Measurements from ENCODE around the gene SNX18. TPM values are rescaled to one million over a fixed set of nuclear protein-coding genes. Genes with fewer than 3 reads are reported as not detected.

The SNX18 gene
- total and polyA plus RNA-seq, 2 of the 8 experiments (the other 6 are each of a cell fraction or from before 2014, with no cell fraction given): 5.8 to 17.7 TPM

DNA sequence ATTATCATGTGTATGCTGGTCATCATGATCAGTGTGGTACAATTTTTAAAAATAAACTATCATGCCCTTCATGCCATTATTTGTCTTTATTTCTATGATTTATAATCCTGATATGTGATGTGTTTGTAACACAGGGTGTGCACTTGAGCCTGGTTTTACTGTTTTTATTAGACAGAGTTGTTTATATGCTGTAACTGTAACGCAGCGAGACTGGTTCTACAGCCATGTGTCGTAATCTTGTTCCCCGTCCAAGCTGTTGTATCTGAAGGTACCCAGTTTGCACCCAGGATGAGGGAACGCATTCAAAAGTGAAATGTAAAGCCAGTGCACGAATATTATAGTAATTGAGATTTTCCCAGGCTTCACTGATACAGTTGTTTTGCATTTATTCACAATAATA lies 28.2 kb downstream of the SNX18 start:
- Histone ChIP-seq H3K18ac (ENCODE audit: extremely low read depth, low read length) (no peak overlapping the region), H3K79me1 (ENCODE audit: low read depth, low read length) (no peaks in the 10 kb centered on the region), H3K23me2 (ENCODE audit: low read depth, low read length) (no peaks in the 10 kb centered on the region), H3K4me2 (ENCODE audit: insufficient read depth in 1 of 2, low read depth in 2 of 2, low read length in 2 of 2) (no peak overlapping the region), H2BK5ac (ENCODE audit: low read depth, low read length) (no peak overlapping the region), H4K20me1 (replicated peaks in 1 of 2; ENCODE audit: control insufficient read depth in 1 of 2, insufficient read depth in 2 of 2, low read length in 2 of 2) (no peaks in the 10 kb centered on the region), H3K36me3 (ENCODE audit: control insufficient read depth in 2 of 4, insufficient read depth in 4 of 4, low read length in 3 of 4) (no peaks in the 10 kb centered on the region), H2BK120ac (replicated peaks; ENCODE audit: low read depth, low read length) (no peak overlapping the region), H3K56ac (replicated peaks; ENCODE audit: insufficient read length, low read depth, low read length) (no peak overlapping the region), H3K4ac (replicated peaks; ENCODE audit: insufficient read length, low read depth, low read length) (no peak overlapping the region), H3K4me1 (replicated peaks in 1 of 4; ENCODE audit: control insufficient read depth in 3 of 4, insufficient read depth in 4 of 4, low read length in 3 of 4) (no peaks in the 10 kb centered on the region), H3K9me3 (ENCODE audit: insufficient read depth in 2 of 2, low read depth in 1 of 2, low read length in 1 of 2) (no peaks in the 10 kb centered on the region), H2BK15ac (ENCODE audit: low read length) (no peak overlapping the region), H2BK20ac (ENCODE audit: low read length) (no peak overlapping the region), H3K14ac (ENCODE audit: insufficient read length) (no peak overlapping the region), H4K8ac (ENCODE audit: extremely low read depth, insufficient read depth, low read length) (no peak overlapping the region), H3K27me3 (replicated peaks in 1 of 4; ENCODE audit: control insufficient read depth in 3 of 4, extremely low read depth in 1 of 4, insufficient read depth in 3 of 4, low read length in 3 of 4) (no peaks in the 10 kb centered on the region), H3K79me2 (ENCODE audit: control insufficient read depth in 1 of 2, insufficient read depth in 2 of 2, low read length in 2 of 2) (peaks cover 0 to 5% of the 10 kb centered on the region in 2 experiments; a peak in 1 of 4 replicates), H2AFZ (ENCODE audit: low read length) (no peak overlapping the region), H4K5ac (ENCODE audit: insufficient read length, low read depth, low read length) (no peak overlapping the region), H3K4me3 (ENCODE audit: extremely low read depth in 1 of 4, insufficient read depth in 2 of 4, low read depth in 3 of 4, low read length in 4 of 4) (no peak overlapping the region), H3K27ac (ENCODE audit: low read depth, low read length) (no peak overlapping the region), H3K9ac (replicated peaks in 1 of 4; ENCODE audit: extremely low read depth in 1 of 4, low read depth in 3 of 4, low read length in 3 of 4) (no peak overlapping the region), H2AK5ac (ENCODE audit: low read depth, low read length) (no peak overlapping the region), H4K91ac (replicated peaks; ENCODE audit: insufficient read length, low read length) (no peak overlapping the region), H3K23ac (ENCODE audit: insufficient read length) (no peak overlapping the region), H2BK12ac (ENCODE audit: low read depth, low read length) (no peak overlapping the region)
- POLR2A ChIA-PET (ENCODE audit: partially characterized antibody): interaction anchor here (1.7 kb wide), 1 partner anchor 12 kb away, joined by 3 read pairs; no protein-coding TSS in a partner anchor
- FAIRE-seq (no peak), DNase-seq (ENCODE audit: low read depth in 1 of 2, low spot score in 2 of 2) (no peak)
- WGBS, 2 experiments (ENCODE audit: extremely low coverage in 1 of 2, insufficient coverage in 1 of 2, insufficient read length in 1 of 2, insufficient replicate concordance in 2 of 2, low coverage in 1 of 2, low lambda C conversion rate in 2 of 2, missing lambda C conversion rate in 1 of 2): 93% methylated on average over 6 of the region's 6 CpGs; no CpG with 5 or more reads in 1 of the 2 experiments
- CTCF ChIA-PET (ENCODE audit: partially characterized antibody): interaction anchor here (1.3 kb wide), 1 partner anchor 225 kb away, joined by 3 read pairs; no protein-coding TSS in a partner anchor

Data from H1 (cell line).